Gastroesophageal sphincter (tissue), 4 donors: ENCODE data around the gene MCFD2. TPM values are rescaled to one million over a fixed set of nuclear protein-coding genes. Genes with fewer than 3 reads are reported as not detected.

Experiments
- ATAC-seq: fragments of 150-250 bp; one replicate; pipeline ENCODE4 v1.9.1; 2016; ENCODE audit warnings: mild to moderate bottlenecking, moderate library complexity
- H3K27ac ChIP-seq, 4 donors: fragments of 200-600 bp; sonication (generic) in 3 of 4; 1 replicate in 3 of 4; 2 replicates in 1 of 4; pipeline ENCODE4 v1.5.1; 2016 to 2019
- H3K27me3 ChIP-seq: fragments of 200-600 bp; sonication (generic); one replicate; pipeline ENCODE4 v1.5.1; 2019
- H3K36me3 ChIP-seq, 2 donors: fragments of 200-600 bp; sonication (generic); one replicate each; pipeline ENCODE4 v1.5.1; 2019; ENCODE audit warnings: control low read depth in 1 of 2
- H3K4me1 ChIP-seq, 3 donors: fragments of 200-600 bp; sonication (generic); 1 replicate in 2 of 3; 2 replicates in 1 of 3; pipeline ENCODE4 v1.5.1; 2016 to 2019; ENCODE audit warnings: control low read depth in 2 of 3
- H3K4me3 ChIP-seq, 2 donors: fragments of 200-600 bp; sonication (generic); one replicate each; pipeline ENCODE4 v1.5.1; 2019; ENCODE audit warnings: mild to moderate bottlenecking in 1 of 2, moderate library complexity in 1 of 2
- H3K9me3 ChIP-seq, 3 donors: fragments of 200-600 bp; sonication (generic); one replicate each; pipeline ENCODE4 v1.5.1; 2017 to 2019; ENCODE audit warnings: control low read depth in 2 of 3
- EP300 ChIP-seq: sonication (generic); formaldehyde crosslinking; IDR thresholded peaks from one replicate; pipeline ENCODE4 v1.6.1; 2017; ENCODE audit warnings: antibody characterized with exemption, mild to moderate bottlenecking
- POLR2A ChIP-seq, 2 donors: fragments of 450-650 bp; IDR thresholded peaks; one replicate each; pipeline ENCODE4 v1.6.1; 2017; ENCODE audit warnings: antibody characterized with exemption in 2 of 2, mild to moderate bottlenecking in 2 of 2, moderate library complexity in 1 of 2
- POLR2AphosphoS5 ChIP-seq: sonication (generic); formaldehyde crosslinking; IDR thresholded peaks from one replicate; pipeline ENCODE4 v1.6.1; 2017; ENCODE audit warnings: antibody characterized with exemption
- WGBS, 2 donors: methylation state at CpG; one replicate each; pipeline ENCODE4 v1.1.5; 2018; ENCODE audit warnings: low coverage in 1 of 2; 5-methylcytosine and 5-hydroxymethylcytosine counted together
- total RNA-seq, 4 donors: library from RNA; depleted of rRNA; stranded (reverse); fragments of >200 nt; gene quantifications; one replicate each; pipeline ENCODE4 v1.1.0, GENCODE V29; 2016
- TF ChIP-seq, protein P1 (sequence below), 4 experiments: fragments of 200-600 bp in 2 of 4; fragments of 450-650 bp in 2 of 4; sonication (generic) in 1 of 4; IDR thresholded peaks; one replicate each; pipeline ENCODE4 v1.5.1; 2017 to 2019; ENCODE audit warnings: antibody characterized with exemption in 4 of 4, mild to moderate bottlenecking in 2 of 4, moderate library complexity in 2 of 4

MCFD2 gene
- total RNA-seq, 4 donors from 2014 or later: 81.7 to 89.5 (median 85.4) TPM

DNA sequence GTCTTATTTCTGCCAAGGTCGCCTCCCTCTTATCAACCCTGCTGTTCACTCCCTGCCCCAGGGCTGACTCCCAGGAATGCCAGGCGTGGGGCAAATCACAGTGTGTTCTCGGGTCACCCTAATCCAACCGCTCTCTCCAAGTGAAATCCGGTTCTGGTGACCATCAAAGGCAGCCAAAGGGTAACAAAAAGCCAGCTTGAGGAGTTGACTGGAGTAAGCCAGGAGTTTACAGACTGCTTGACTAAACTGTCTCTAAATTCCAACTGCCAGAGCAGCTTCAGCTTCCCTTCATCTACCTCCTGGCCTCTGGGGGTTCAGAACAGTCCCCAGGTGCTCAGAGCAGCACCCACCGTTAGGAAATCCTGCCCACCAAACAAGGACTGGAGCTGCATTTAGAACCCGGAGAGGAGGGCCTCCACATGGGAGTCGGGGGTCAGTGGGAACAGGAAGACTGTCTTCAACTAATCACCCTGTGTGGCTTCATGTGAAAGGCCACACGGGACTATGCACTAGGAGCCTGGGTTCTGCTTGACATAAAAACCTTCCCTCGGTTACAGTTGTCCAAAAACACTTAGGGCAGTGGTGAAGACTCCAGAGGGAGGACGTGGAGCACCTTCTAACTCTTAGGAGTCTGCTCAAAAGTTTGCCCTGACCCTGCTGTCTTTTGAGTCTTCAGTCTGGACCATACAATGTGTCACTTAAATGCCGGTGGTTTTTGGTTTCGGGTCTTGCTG, 24.2 kb upstream of the MCFD2 start:
- no peaks in the 10 kb centered on the region for H3K27me3 ChIP-seq
- WGBS, 2 donors: 48% methylated on average over 4 of the region's 13 CpGs; no CpG with 5 or more reads in 1 of the 2 donors
- no peak for ATAC-seq
- H3K4me1 ChIP-seq: peaks cover 0 to 42% (median 8%) of the 10 kb centered on the region in 3 donors
- no peaks in the 10 kb centered on the region for H3K36me3 ChIP-seq
- TF ChIP-seq, protein P1, sequence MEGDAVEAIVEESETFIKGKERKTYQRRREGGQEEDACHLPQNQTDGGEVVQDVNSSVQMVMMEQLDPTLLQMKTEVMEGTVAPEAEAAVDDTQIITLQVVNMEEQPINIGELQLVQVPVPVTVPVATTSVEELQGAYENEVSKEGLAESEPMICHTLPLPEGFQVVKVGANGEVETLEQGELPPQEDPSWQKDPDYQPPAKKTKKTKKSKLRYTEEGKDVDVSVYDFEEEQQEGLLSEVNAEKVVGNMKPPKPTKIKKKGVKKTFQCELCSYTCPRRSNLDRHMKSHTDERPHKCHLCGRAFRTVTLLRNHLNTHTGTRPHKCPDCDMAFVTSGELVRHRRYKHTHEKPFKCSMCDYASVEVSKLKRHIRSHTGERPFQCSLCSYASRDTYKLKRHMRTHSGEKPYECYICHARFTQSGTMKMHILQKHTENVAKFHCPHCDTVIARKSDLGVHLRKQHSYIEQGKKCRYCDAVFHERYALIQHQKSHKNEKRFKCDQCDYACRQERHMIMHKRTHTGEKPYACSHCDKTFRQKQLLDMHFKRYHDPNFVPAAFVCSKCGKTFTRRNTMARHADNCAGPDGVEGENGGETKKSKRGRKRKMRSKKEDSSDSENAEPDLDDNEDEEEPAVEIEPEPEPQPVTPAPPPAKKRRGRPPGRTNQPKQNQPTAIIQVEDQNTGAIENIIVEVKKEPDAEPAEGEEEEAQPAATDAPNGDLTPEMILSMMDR (IDR thresholded peaks at IDR 0.05): no peak
- no peak for TF ChIP-seq POLR2AphosphoS5
- TF ChIP-seq POLR2A (IDR thresholded peaks at IDR 0.05): no peak
- no peak for TF ChIP-seq EP300
- H3K4me3 ChIP-seq: peak overlapping the region; percentile 42 to 92
- no peaks in the 10 kb centered on the region for H3K9me3 ChIP-seq
- H3K27ac ChIP-seq: peak overlapping the region; percentile 91 to 95 (median 94)

DNA sequence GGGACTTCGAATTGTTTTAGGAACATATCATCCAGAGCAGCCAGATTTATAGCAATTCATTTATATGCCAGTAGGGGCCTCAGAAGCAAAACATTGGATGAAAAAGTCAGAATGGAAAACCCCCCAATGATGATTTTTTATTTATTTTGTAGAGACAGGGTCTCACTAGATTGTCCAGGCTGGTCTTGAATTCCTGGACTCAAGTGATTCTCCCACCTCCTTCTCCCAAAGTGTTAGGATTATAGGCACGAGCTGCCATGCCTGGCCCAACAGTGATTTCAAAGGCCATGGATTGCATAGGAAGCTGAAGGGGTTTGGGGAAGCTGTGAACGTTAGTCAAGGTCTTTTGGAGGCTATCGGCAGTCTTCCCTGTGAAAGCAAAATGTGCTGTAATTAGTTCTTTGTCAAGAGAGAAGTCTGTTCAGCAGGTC, 21.9 kb upstream of the MCFD2 start:
- H3K4me3 ChIP-seq: no peak overlapping the region
- H3K9me3 ChIP-seq: no peaks in the 10 kb centered on the region
- WGBS, 2 donors: 67 to 83% methylated on average over 3 to 4 of the region's 4 CpGs
- H3K27me3 ChIP-seq: no peaks in the 10 kb centered on the region
- TF ChIP-seq POLR2AphosphoS5: no peak
- TF ChIP-seq, protein P1 (IDR thresholded peaks at IDR 0.05): peak in 3 of 4 experiments; percentile 28 to 33 (median 30)
- H3K36me3 ChIP-seq: no peaks in the 10 kb centered on the region
- no peak overlapping the region for H3K27ac ChIP-seq
- peaks cover 0 to 22% (median 8%) of the 10 kb centered on the region in 3 donors for H3K4me1 ChIP-seq
- ATAC-seq: no peak

DNA sequence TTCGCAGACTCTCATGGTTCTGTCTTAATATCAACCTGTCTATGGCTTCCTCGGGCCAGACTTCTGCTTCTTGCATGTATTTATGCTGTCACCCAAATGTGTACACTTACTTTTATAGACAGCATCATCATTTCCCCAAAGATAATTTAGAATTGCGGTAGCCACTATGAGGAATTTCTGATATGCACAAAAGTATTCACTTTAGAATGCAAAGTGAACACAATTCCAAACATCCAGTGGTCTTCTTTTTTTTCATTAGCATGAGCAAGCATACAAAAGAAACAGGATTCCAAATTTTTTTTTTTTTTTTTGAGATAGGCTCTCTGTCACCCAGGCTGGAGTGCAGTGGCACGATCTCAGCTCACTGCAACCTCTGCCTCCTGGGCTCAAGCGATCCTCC, 21.0 kb upstream of the MCFD2 start:
- Histone ChIP-seq H3K36me3 (no peaks in the 10 kb centered on the region), H3K4me1 (peaks cover 0 to 16% (median 8%) of the 10 kb centered on the region in 3 donors), H3K27ac (no peak overlapping the region), H3K27me3 (no peaks in the 10 kb centered on the region), H3K9me3 (no peaks in the 10 kb centered on the region), H3K4me3 (no peak overlapping the region)
- ATAC-seq: no peak
- TF ChIP-seq, protein P1 (IDR thresholded peaks at IDR 0.05): no peak
- TF ChIP-seq EP300 (no peak), POLR2AphosphoS5 (no peak), POLR2A (IDR thresholded peaks at IDR 0.05) (no peak)
- 83 to 91% methylated on average over 4 to 5 of the region's 5 CpGs for WGBS, 2 donors

DNA sequence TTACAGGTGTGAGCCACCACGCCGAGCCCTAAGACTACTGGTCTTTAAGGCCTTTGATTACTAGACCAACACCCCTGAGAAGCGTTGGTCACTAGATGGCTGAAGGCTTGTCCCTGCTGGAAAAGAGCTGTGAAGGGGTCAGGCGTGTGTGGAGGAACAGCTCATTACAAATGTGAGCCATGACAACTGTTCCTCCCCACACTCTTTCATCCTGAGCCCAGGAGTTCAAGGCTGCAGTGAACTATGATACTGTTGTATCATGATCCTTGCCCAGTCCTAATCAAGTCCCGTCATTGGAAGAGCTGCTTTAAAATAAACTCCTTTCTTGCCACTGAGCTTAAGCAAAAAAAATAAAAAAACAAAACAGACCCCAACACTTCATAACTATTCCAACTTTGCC, 19.5 kb upstream of the MCFD2 start:
- no peaks in the 10 kb centered on the region for H3K27me3 ChIP-seq
- TF ChIP-seq EP300: no peak
- no peak for TF ChIP-seq POLR2A (IDR thresholded peaks at IDR 0.05)
- TF ChIP-seq, protein P1 (IDR thresholded peaks at IDR 0.05): no peak
- no peak for TF ChIP-seq POLR2AphosphoS5
- ATAC-seq: no peak
- H3K36me3 ChIP-seq: no peaks in the 10 kb centered on the region
- peaks cover 0 to 9% (median 5%) of the 10 kb centered on the region in 3 donors for H3K4me1 ChIP-seq
- H3K4me3 ChIP-seq: no peak overlapping the region
- H3K27ac ChIP-seq: no peak overlapping the region
- 100% methylated on average over 1 to 2 of the region's 5 CpGs for WGBS, 2 donors
- H3K9me3 ChIP-seq: no peaks in the 10 kb centered on the region

DNA sequence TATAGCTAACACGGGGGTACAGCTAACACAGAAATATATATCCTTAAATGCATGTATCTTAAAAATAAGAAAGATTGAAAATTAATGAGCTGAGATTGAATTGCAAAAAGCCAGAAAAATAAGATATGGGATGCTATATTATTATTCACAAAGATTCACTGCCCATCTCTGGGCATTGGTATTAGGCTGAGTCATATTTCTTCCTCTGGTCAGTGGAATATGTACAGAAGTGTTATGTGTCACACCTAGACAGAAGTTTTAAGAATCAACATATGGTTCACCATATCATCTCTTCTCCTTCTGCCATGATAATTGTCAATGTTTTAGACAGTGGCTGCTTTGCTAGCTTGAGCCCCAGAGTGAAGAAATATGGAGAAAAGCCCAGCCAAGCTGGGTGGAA, 14.0 kb upstream of the MCFD2 start:
- Histone ChIP-seq H3K4me1 (no peaks in the 10 kb centered on the region), H3K27ac (no peak overlapping the region), H3K4me3 (no peak overlapping the region), H3K36me3 (no peaks in the 10 kb centered on the region), H3K9me3 (peaks cover 0 to 12% (median 0%) of the 10 kb centered on the region in 3 donors), H3K27me3 (no peaks in the 10 kb centered on the region)
- ATAC-seq: no peak
- WGBS, 2 donors: 100% methylated on average over 1 of the region's 1 CpG
- TF ChIP-seq, protein P1 (IDR thresholded peaks at IDR 0.05): no peak
- TF ChIP-seq POLR2AphosphoS5 (no peak), POLR2A (IDR thresholded peaks at IDR 0.05) (no peak), EP300 (no peak)
